Tibial nerve (tissue), 4 donors: Measurements from ENCODE around the gene TENM3.

ENCODE experiments used
- EP300 ChIP-seq, 2 donors: sonication (generic); formaldehyde crosslinking; IDR thresholded peaks; one replicate each; pipeline ENCODE4 v1.6.1; 2017; ENCODE audit warnings: antibody characterized with exemption in 2 of 2, mild to moderate bottlenecking in 1 of 2
- POLR2A ChIP-seq, 2 donors: fragments of 450-650 bp; IDR thresholded peaks; one replicate each; pipeline ENCODE4 v1.6.1; 2017; ENCODE audit warnings: antibody characterized with exemption in 2 of 2, mild to moderate bottlenecking in 2 of 2, moderate library complexity in 2 of 2
- TF ChIP-seq, protein P1 (sequence below), 5 experiments: fragments of 200-600 bp in 3 of 5; fragments of 450-650 bp in 2 of 5; sonication (generic) in 3 of 5; IDR thresholded peaks; one replicate each; pipeline ENCODE4 v1.5.1; 2016 to 2019; ENCODE audit warnings: antibody characterized with exemption in 5 of 5, mild to moderate bottlenecking in 3 of 5, moderate library complexity in 2 of 5

DNA sequence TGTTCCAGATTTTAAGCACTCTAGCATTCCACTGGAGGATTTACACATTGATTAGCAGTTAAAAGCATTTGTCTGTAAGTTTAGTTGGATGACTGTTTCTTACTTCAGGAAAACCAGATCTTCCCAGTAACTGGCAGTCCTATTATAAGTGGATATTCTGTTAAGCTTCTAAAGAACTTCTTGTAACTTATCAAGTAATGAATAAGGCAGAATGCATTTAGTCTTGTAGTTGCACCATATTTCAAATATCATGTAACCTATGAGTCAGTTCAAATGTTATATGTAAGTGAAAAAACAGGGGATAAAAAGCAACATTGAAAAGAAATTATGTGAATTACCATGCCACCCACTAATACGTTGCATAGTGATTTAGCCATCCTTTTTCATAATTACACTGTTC, 30.2 kb upstream of the TENM3 start:
- TF ChIP-seq, protein P1, sequence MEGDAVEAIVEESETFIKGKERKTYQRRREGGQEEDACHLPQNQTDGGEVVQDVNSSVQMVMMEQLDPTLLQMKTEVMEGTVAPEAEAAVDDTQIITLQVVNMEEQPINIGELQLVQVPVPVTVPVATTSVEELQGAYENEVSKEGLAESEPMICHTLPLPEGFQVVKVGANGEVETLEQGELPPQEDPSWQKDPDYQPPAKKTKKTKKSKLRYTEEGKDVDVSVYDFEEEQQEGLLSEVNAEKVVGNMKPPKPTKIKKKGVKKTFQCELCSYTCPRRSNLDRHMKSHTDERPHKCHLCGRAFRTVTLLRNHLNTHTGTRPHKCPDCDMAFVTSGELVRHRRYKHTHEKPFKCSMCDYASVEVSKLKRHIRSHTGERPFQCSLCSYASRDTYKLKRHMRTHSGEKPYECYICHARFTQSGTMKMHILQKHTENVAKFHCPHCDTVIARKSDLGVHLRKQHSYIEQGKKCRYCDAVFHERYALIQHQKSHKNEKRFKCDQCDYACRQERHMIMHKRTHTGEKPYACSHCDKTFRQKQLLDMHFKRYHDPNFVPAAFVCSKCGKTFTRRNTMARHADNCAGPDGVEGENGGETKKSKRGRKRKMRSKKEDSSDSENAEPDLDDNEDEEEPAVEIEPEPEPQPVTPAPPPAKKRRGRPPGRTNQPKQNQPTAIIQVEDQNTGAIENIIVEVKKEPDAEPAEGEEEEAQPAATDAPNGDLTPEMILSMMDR (IDR thresholded peaks at IDR 0.05) = no peak
- TF ChIP-seq POLR2A (IDR thresholded peaks at IDR 0.05) (no peak), EP300 (IDR thresholded peaks at IDR 0.05) (no peak)
